ENCODE data around the gene THSD4. TPM values are rescaled to one million over a fixed set of nuclear protein-coding genes. Genes with fewer than 3 reads are reported as not detected.

THSD4 gene
- polyA plus RNA-seq, 1 donor (not counting 4 experiments of a cell fraction or from before 2014, with no cell fraction given): 24.5 TPM

DNA sequence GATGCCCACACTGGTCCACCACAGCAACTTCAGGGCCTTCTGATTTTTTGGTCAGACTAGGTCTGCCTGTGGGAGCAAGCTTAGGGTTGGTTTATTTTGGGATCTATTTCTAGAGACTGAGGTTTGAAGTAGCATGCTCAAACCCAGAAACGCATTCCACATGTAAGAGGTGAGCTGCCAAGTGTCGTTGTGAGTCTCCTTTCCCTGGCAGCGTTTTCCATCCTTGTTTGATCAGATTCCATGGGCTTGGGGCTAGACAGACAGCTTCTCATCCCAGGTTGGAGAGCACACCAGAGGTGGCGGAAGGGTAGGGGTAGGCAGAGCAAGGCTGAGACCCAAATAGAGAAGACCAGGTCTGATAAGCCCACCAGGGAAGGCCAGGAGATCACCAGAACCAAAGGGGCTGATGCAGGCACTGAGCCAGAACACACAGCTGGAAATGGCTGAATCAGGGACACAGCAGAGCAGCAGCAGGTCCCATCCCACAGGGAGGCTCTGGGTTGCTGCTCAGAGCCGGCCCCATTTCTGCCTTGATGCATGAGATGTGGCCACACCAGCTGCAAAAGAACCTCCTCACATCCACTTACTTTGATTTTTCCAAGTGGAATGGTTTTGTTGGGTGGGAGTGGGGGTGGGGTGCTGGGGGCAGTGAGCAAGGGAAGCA, 186.8 kb downstream of the THSD4 start:
- Histone ChIP-seq H4K20me1 (ENCODE audit: control insufficient read depth, extremely low read depth, insufficient read depth, low read length) (no peaks in the 10 kb centered on the region), H3K9ac (ENCODE audit: control insufficient read depth, extremely low read depth, insufficient read depth, low read length) (no peak overlapping the region), H3K4me1 (ENCODE audit: control insufficient read depth, extremely low read depth, insufficient read depth, low read length) (peaks cover 15% of the 10 kb centered on the region), H3K27ac (ENCODE audit: control insufficient read depth, insufficient read depth, low read length) (no peak overlapping the region), H3K36me3 (ENCODE audit: control insufficient read depth in 2 of 2, extremely low read depth in 1 of 2, insufficient read depth in 2 of 2, low read length in 2 of 2) (peaks cover 7 to 11% of the 10 kb centered on the region in 2 experiments), H3K4me2 (ENCODE audit: control insufficient read depth, extremely low read depth, insufficient read depth, low read depth, low read length) (no peak overlapping the region), H3K9me1 (ENCODE audit: control insufficient read depth, extremely low read depth, insufficient read depth, low read length) (no peaks in the 10 kb centered on the region), H3K4me3 (ENCODE audit: control insufficient read depth in 2 of 3, extremely low read depth in 1 of 3, insufficient read depth in 2 of 3, low read depth in 1 of 3, low read length in 3 of 3) (no peak overlapping the region), H3K9me3 (ENCODE audit: control insufficient read depth, low read depth, low read length) (no peaks in the 10 kb centered on the region), H3K27me3 (ENCODE audit: control insufficient read depth, extremely low read depth, insufficient read depth, low read length) (no peaks in the 10 kb centered on the region), H2AFZ (ENCODE audit: control insufficient read depth, low read length) (no peak overlapping the region), H3K79me2 (ENCODE audit: control insufficient read depth, insufficient read depth, low read length) (peaks cover 9% of the 10 kb centered on the region)
- no peak for FAIRE-seq
- TF ChIP-seq, protein P1, sequence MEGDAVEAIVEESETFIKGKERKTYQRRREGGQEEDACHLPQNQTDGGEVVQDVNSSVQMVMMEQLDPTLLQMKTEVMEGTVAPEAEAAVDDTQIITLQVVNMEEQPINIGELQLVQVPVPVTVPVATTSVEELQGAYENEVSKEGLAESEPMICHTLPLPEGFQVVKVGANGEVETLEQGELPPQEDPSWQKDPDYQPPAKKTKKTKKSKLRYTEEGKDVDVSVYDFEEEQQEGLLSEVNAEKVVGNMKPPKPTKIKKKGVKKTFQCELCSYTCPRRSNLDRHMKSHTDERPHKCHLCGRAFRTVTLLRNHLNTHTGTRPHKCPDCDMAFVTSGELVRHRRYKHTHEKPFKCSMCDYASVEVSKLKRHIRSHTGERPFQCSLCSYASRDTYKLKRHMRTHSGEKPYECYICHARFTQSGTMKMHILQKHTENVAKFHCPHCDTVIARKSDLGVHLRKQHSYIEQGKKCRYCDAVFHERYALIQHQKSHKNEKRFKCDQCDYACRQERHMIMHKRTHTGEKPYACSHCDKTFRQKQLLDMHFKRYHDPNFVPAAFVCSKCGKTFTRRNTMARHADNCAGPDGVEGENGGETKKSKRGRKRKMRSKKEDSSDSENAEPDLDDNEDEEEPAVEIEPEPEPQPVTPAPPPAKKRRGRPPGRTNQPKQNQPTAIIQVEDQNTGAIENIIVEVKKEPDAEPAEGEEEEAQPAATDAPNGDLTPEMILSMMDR (optimal IDR thresholded peaks at IDR 0.05 in 1 of 3, IDR thresholded peaks at IDR 0.05 in 1 of 3, conservative IDR thresholded peaks at IDR 0.05 in 1 of 3; ENCODE audit: extremely low read depth in 1 of 3, insufficient read depth in 2 of 3, low read length in 3 of 3): no peak
- TF ChIP-seq EZH2 (IDR thresholded peaks at IDR 0.05; ENCODE audit: low read length): no peak
- DNase-seq (ENCODE audit: low read depth, low spot score): no peak
- dilution Hi-C loops (cut with MboI; ENCODE audit: extremely low pct_ligation_motif_present, low sequenced_read_pairs): no loop called here

DNA sequence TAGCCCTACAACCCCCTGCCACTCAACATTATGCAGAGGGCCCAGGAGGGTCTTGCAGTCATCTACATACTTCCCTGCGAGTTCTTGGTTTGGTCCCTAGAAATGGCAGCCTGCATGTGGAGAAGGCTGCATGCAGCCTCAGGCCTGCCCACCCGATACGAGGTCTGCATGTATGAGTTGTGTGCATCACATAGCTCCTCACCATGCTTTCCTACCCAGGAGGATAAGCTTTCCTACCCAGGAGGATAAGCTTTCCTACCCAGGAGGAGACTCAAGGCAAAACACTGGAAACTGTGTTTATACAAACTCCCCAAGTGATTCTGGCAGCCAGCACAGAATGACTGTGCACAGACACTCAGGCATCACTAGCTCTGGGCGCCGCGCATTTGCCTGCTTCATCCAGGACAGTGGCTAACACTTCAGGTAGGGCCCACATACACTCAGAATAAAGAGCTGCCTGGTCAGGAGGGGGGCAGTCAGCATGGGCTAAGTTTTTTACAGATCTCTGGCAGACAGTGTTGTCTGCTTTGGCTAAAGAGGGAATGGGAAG, 187.7 kb downstream of the THSD4 start:
- Histone ChIP-seq H2AFZ (ENCODE audit: control insufficient read depth, low read length) (no peak overlapping the region), H3K79me2 (ENCODE audit: control insufficient read depth, insufficient read depth, low read length) (peaks cover 7% of the 10 kb centered on the region), H3K27me3 (ENCODE audit: control insufficient read depth, extremely low read depth, insufficient read depth, low read length) (no peaks in the 10 kb centered on the region), H3K9ac (ENCODE audit: control insufficient read depth, extremely low read depth, insufficient read depth, low read length) (no peak overlapping the region), H4K20me1 (ENCODE audit: control insufficient read depth, extremely low read depth, insufficient read depth, low read length) (no peaks in the 10 kb centered on the region), H3K4me1 (ENCODE audit: control insufficient read depth, extremely low read depth, insufficient read depth, low read length) (peaks cover 14% of the 10 kb centered on the region), H3K4me2 (ENCODE audit: control insufficient read depth, extremely low read depth, insufficient read depth, low read depth, low read length) (no peak overlapping the region), H3K4me3 (ENCODE audit: control insufficient read depth in 2 of 3, extremely low read depth in 1 of 3, insufficient read depth in 2 of 3, low read depth in 1 of 3, low read length in 3 of 3) (no peak overlapping the region), H3K27ac (ENCODE audit: control insufficient read depth, insufficient read depth, low read length) (no peak overlapping the region), H3K9me3 (ENCODE audit: control insufficient read depth, low read depth, low read length) (no peaks in the 10 kb centered on the region), H3K36me3 (ENCODE audit: control insufficient read depth in 2 of 2, extremely low read depth in 1 of 2, insufficient read depth in 2 of 2, low read length in 2 of 2) (peaks cover 11% of the 10 kb centered on the region in 2 experiments), H3K9me1 (ENCODE audit: control insufficient read depth, extremely low read depth, insufficient read depth, low read length) (no peaks in the 10 kb centered on the region)
- FAIRE-seq (no peak), DNase-seq (ENCODE audit: low read depth, low spot score) (no peak)
- dilution Hi-C loops (cut with MboI; ENCODE audit: extremely low pct_ligation_motif_present, low sequenced_read_pairs): no loop called here
- TF ChIP-seq EZH2 (IDR thresholded peaks at IDR 0.05; ENCODE audit: low read length): no peak
- TF ChIP-seq, protein P1 (optimal IDR thresholded peaks at IDR 0.05 in 1 of 3, IDR thresholded peaks at IDR 0.05 in 1 of 3, conservative IDR thresholded peaks at IDR 0.05 in 1 of 3; ENCODE audit: extremely low read depth in 1 of 3, insufficient read depth in 2 of 3, low read length in 3 of 3): no peak
